Activated naive CD8-positive, alpha-beta T cell treated with anti-CD3 and anti-CD28 coated beads, Interleukin-2, amount 10 ng/mL, durations not matched to agents 7 days and 5 days (primary cell): ENCODE measurements around the gene RSBN1L. TPM values are rescaled to one million over a fixed set of nuclear protein-coding genes. Genes with fewer than 3 reads are reported as not detected.

Experiments
- ATAC-seq: fragments of 150-1000 bp; cut with Tn5 transposase; one replicate; pipeline ENCODE4 v1.10.0; 2021; ENCODE audit warnings: low read depth, moderate library complexity
- POLR2A ChIA-PET: fragments of 350-600 bp; sonication (Branson Sonifier 250); formaldehyde crosslinking; loops from one replicate; lab custom pipeline; 2021; ENCODE audit warnings: antibody characterized with exemption; lab: Charles Lee
- DNase-seq: peaks from one replicate; pipeline ENCODE4 v3.0.0; 2021
- H3K27ac Mint-ChIP-seq: one replicate; pipeline ENCODE4 v1.8.0; 2022; ENCODE audit warnings: mild to moderate bottlenecking, mixed read lengths
- H3K27me3 Mint-ChIP-seq: one replicate; pipeline ENCODE4 v1.8.0; 2022; ENCODE audit warnings: mild to moderate bottlenecking, moderate library complexity, mixed read lengths
- H3K36me3 Mint-ChIP-seq: one replicate; pipeline ENCODE4 v1.8.0; 2021; ENCODE audit warnings: mild to moderate bottlenecking, mixed read lengths
- H3K4me1 Mint-ChIP-seq: one replicate; pipeline ENCODE4 v1.8.0; 2021; ENCODE audit warnings: mixed read lengths
- H3K4me3 Mint-ChIP-seq: one replicate; pipeline ENCODE4 v1.8.0; 2022; ENCODE audit warnings: mild to moderate bottlenecking, moderate library complexity, mixed read lengths
- H3K9me3 Mint-ChIP-seq: one replicate; pipeline ENCODE4 v1.8.0; 2021; ENCODE audit warnings: mixed read lengths
- total RNA-seq, 2 experiments: library from RNA; stranded (reverse); gene quantifications; one replicate each; pipeline ENCODE4 v1.2.3, GENCODE V29; 2021

The RSBN1L gene
- total RNA-seq, 2 experiments from 2014 or later, result 28.1 to 30.2 TPM

DNA sequence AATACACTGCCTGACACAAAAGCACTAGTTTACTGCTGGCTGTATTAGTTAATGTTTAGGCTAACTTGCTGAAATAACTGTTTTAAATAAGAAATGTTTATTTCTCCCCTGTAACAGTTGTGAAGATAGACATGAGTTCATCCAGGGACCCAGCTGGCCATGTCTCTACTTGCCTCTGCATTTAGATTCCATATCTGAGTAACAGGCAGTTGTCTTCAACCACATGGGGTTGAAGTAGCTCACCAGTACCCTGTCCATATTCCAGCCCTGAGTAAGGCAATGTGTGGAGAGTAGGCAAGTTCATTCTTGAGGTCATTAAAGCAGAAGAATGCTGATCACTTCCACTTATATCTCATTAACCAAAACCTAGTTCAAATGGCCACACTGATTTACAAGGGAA is 31.1 kb upstream of the RSBN1L start:
- no peaks in the 10 kb centered on the region for H3K36me3 Mint-ChIP-seq
- ATAC-seq, result no peak
- no peak overlapping the region for H3K27ac Mint-ChIP-seq
- H3K4me1 Mint-ChIP-seq, result no peaks in the 10 kb centered on the region
- no peaks in the 10 kb centered on the region for H3K9me3 Mint-ChIP-seq
- H3K27me3 Mint-ChIP-seq, result no peaks in the 10 kb centered on the region
- DNase-seq, result no peak
- H3K4me3 Mint-ChIP-seq, result no peak overlapping the region
- POLR2A ChIA-PET, result no interaction called here

DNA sequence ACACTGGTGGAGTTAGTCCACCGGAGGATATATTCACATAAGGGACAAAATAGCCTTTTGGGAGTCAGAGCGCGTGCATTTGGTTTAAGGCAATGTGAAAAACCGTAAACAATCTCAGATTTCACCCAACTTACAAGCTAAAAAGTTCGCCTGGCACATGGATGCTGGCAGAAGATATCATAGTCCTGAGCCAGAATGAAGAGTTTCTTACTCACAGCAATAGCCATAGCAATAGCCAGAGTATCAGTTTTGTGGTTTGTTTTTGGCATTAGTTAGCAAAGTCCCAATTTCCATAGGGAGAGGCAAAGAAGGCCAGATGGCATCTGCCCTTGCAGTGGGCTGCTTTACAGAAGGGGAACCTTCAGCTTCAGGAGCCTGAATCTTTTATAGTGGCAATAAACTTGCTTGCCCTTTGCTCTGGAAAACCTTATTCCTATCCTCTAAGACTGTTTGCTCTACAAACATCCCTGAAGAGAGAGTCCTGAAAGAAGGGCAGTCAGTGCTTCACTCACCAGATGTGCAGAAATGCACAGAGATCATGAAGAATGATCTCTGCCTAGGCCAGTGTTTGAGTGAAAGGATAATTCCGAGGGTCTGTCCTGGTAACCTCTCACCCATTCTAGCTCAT is 28.7 kb upstream of the RSBN1L start:
- POLR2A ChIA-PET, result no interaction called here
- H3K4me1 Mint-ChIP-seq, result no peaks in the 10 kb centered on the region
- no peak overlapping the region for H3K4me3 Mint-ChIP-seq
- H3K27me3 Mint-ChIP-seq, result no peaks in the 10 kb centered on the region
- ATAC-seq (no peak), DNase-seq (no peak)
- H3K36me3 Mint-ChIP-seq, result no peaks in the 10 kb centered on the region
- H3K27ac Mint-ChIP-seq, result no peak overlapping the region
- no peaks in the 10 kb centered on the region for H3K9me3 Mint-ChIP-seq

DNA sequence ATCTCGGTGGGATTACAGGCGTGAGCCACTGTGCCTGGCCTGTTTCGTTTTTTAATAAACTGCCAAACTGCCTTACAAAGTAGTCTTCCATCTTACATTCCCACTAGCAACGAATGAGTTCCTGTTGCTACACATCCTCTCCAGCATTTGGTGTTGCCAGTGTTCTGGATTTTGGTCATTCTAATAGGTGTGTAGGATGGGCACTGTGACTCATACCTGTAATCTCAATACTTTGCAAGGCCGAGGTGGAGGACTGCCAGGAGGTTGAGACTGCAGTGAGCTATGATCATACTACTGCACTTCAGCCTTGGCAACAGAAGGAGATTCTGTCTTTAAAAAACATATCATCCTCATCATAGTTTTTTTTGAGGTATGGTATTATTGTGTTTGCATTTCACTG is 21.4 kb upstream of the RSBN1L start:
- H3K27ac Mint-ChIP-seq, result no peak overlapping the region
- H3K36me3 Mint-ChIP-seq, result peaks cover 2% of the 10 kb centered on the region
- H3K4me3 Mint-ChIP-seq, result no peak overlapping the region
- no peak for DNase-seq
- ATAC-seq, result no peak
- peaks cover 1% of the 10 kb centered on the region for H3K4me1 Mint-ChIP-seq
- no peaks in the 10 kb centered on the region for H3K27me3 Mint-ChIP-seq
- POLR2A ChIA-PET, result no interaction called here
- H3K9me3 Mint-ChIP-seq, result no peaks in the 10 kb centered on the region

DNA sequence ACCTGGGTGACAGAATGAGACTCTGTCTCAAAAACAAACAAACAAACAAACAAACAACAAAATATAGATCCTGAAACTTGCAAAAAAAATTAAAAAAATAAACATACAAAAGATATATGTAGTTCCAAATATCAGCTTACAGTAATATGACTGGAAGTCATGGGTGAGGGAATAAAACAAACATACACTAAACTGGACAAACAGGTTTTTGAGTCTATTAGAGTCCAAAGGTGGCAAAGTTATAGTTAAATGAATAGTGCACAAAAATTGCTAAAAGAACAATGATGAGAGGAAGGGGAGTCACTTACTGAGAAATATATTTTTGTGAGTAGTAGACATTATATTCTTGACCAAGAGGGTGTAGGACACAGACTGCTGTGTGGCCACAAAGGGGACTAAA is 16.7 kb upstream of the RSBN1L start:
- Mint-ChIP-seq H3K27me3 (no peaks in the 10 kb centered on the region), H3K27ac (no peak overlapping the region), H3K9me3 (no peaks in the 10 kb centered on the region), H3K4me1 (peaks cover 1% of the 10 kb centered on the region), H3K4me3 (no peak overlapping the region), H3K36me3 (peaks cover 20% of the 10 kb centered on the region)
- ATAC-seq (no peak), DNase-seq (no peak)
- POLR2A ChIA-PET, result interaction anchor here (0.6 kb wide), 1 partner anchor 193 kb away, joined by 3 read pairs; no protein-coding TSS in a partner anchor

DNA sequence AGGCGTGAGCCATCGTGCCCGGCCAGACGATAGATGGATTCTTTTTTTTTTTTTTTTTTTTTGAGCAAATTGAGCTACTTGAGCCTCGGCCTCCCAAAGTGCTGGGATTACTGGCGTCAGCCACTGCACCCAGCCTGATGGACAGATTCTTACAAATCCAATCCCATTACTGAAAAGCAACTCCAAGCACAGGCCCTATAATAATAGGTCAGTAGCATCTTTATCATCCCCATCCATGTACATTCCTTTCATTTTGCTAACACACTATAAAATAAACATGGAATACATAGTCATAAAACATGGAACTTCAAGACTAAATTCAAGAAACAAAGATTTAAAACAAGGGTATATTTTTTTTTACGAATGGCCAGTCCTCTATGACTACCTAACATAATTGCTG is 16.0 kb upstream of the RSBN1L start:
- H3K4me3 Mint-ChIP-seq, result no peak overlapping the region
- H3K4me1 Mint-ChIP-seq, result peaks cover 2% of the 10 kb centered on the region
- POLR2A ChIA-PET, result no interaction called here

DNA sequence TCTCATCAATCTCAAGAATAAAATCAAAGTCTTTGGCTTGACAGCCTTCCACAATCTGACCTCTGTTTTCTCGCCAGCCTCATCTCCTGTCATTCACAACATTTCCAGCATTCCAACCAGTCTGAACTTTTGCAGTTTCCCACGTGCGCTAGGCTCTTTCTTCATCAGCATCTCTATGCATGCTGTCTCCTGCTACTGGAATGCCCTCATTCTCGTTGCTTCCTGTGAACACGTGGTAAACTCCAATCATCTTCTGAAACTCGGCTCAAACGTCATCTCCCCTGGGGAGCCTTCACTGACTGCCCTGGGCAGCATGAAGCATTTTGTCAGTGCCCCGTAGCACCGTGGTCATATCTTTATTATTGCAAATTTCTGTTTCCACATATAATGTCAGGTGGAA is 12.2 kb upstream of the RSBN1L start:
- Mint-ChIP-seq H3K4me1 (peaks cover 21% of the 10 kb centered on the region), H3K36me3 (peaks cover 32% of the 10 kb centered on the region), H3K27ac (no peak overlapping the region), H3K4me3 (no peak overlapping the region), H3K27me3 (no peaks in the 10 kb centered on the region), H3K9me3 (peaks cover 2% of the 10 kb centered on the region)
- ATAC-seq (no peak), DNase-seq (no peak)
- POLR2A ChIA-PET, result no interaction called here

More for the DNA sequence above, 16.0 kb upstream of the RSBN1L start:
- no peaks in the 10 kb centered on the region for H3K27me3 Mint-ChIP-seq
- H3K9me3 Mint-ChIP-seq, result no peaks in the 10 kb centered on the region
- DNase-seq, result no peak
- peaks cover 23% of the 10 kb centered on the region for H3K36me3 Mint-ChIP-seq
- ATAC-seq, result no peak
- H3K27ac Mint-ChIP-seq, result no peak overlapping the region

DNA sequence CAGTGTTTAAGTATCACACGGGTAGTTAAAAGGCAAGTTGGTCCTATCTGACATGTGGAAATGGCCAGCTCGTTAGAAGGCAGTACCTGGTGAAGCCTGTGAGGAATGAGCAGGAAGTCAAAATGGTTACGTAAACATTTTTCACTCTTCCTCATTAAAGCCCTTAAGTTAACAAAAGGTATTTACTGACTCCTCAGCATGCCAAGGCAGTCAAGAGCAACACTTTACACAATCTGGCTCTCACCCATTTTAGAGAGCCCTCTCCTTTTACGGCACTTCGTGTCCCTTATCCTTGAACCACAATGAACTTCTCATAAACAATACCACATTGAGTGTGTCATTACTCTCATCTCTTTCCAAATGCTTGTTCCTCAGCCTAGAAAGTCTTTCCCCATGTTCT is 11.0 kb upstream of the RSBN1L start:
- Mint-ChIP-seq H3K9me3 (peaks cover 2% of the 10 kb centered on the region), H3K27ac (no peak overlapping the region), H3K4me1 (peaks cover 21% of the 10 kb centered on the region), H3K36me3 (peaks cover 31% of the 10 kb centered on the region), H3K27me3 (no peaks in the 10 kb centered on the region), H3K4me3 (no peak overlapping the region)
- DNase-seq (no peak), ATAC-seq (no peak)
- POLR2A ChIA-PET, result no interaction called here

DNA sequence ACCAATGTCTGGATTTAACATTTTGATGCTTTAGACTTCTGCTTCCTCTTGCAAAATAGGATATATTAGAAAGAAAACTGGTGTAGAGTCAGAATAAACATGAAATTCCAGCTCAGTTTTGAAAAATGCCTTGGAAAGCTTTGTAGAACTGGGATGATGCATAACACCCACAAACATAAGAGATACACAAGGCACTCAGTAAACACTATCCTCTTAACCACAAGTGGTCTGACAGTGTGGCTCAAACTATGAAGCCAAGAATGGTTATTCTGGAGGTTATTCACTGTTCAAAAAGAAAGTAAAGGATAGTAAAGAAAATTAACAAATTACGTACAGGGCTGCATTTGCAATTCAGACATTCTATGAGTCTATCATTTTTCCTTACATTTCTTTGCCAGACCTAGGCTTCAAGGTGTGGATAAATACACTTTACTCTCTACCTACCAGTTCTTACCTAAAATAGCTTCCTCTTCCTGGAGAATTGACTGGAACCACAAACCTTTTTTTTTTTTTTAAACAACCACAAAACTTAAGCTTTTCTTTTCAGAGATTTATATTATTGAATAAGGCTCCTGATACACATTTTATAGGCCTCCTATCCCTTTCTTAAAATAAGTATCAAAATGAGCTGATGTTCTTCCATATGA is 9.0 kb upstream of the RSBN1L start:
- Mint-ChIP-seq H3K4me1 (peaks cover 21% of the 10 kb centered on the region), H3K4me3 (peak overlapping the region; percentile 38), H3K27me3 (no peaks in the 10 kb centered on the region), H3K9me3 (peaks cover 2% of the 10 kb centered on the region), H3K36me3 (peaks cover 29% of the 10 kb centered on the region), H3K27ac (peak overlapping the region; percentile 84)
- peak; percentile 43 for ATAC-seq
- no peak for DNase-seq
- POLR2A ChIA-PET, result interaction anchor here (0.7 to 2.9 kb wide), 2 partner anchors 10 to 111 kb away, joined by 3 to 25 read pairs; partner anchors contain the start of genes PHTF2, RSBN1L and TMEM60

DNA sequence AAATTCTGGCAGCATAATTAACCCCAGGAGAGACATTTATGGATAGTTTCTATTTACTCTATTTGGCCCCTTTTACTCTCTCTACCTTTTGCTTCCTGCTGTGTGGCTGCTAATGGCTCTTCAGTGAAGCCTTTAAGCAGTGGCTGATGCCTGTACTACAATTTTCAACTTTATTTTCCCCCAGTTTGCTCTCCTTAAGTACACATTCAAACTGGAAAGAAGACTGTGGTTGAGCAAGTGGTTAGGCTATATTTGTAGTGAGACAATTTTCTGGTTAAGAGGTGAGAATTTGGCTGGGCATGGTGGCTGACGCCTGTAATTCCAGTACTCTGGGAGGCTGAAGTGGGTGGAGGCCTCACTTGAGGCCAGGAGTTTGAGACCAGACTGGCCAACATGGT is 8.5 kb upstream of the RSBN1L start:
- DNase-seq, result no peak
- POLR2A ChIA-PET, result interaction anchor here (0.7 to 2.9 kb wide), 2 partner anchors 9 to 111 kb away, joined by 3 to 25 read pairs; partner anchors contain the start of genes PHTF2, RSBN1L and TMEM60
- Mint-ChIP-seq H3K27ac (peak overlapping the region; percentile 84), H3K36me3 (peaks cover 28% of the 10 kb centered on the region), H3K9me3 (peaks cover 2% of the 10 kb centered on the region), H3K4me1 (peaks cover 24% of the 10 kb centered on the region), H3K27me3 (no peaks in the 10 kb centered on the region), H3K4me3 (peak overlapping the region; percentile 38)
- peak; percentile 82 for ATAC-seq

DNA sequence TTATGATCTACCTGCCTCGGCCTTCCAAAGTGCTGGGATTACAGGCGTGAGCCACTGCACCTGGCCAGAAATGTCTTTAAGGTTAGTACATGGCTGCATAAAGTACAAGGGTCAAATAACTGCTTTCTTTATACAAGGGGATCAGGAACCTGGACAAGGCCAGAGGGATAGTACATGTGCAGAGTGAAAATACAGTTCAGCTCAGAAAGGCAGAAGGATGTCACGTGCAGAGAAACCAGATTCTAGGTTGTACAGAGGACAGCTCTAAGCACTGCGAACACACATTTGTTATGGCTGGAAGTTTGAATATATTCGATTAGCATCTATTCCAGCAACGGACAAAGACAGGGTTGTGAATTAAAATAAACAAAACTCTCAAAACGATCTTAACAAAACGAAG is 6.0 kb upstream of the RSBN1L start:
- POLR2A ChIA-PET, result interaction anchor here (0.6 to 1.0 kb wide), 3 partner anchors 8 to 114 kb away, joined by 3 to 4 read pairs (median 3); no protein-coding TSS in a partner anchor

DNA sequence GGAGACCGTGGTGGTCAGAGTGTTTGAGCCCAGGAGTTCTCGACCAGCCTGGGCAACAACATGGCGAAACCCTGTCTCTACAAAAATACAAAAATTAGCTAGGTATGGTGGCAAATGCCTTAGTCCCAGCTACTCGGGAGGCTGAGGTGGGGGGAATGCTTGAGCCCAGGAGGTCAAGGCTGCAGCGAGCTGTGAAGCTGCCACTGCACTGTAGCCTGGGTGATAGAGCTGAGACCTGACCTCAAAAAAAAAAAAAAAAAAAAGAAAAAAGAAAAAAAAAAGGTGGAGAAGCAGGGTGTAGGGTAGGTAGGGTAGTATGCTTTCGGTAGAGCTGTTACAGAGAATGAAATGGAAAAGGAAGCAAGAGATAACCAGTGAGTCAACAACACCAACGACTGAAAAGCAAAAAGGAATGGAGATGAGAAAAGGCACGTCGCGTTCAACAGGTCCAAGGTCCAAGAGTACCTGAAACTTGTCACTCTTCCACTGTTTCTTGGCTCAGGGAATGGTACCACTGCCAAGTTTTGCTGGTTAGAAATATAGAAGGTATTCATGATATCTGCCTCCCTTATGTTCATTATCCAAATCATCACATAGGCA is 4.3 kb upstream of the RSBN1L start:
- Mint-ChIP-seq H3K4me3 (no peak overlapping the region), H3K27me3 (no peaks in the 10 kb centered on the region), H3K36me3 (peaks cover 22% of the 10 kb centered on the region), H3K27ac (no peak overlapping the region), H3K9me3 (peaks cover 2% of the 10 kb centered on the region), H3K4me1 (peaks cover 30% of the 10 kb centered on the region)
- DNase-seq (no peak), ATAC-seq (no peak)
- POLR2A ChIA-PET, result interaction anchor here (0.7 kb wide), 1 partner anchor 140 kb away, joined by 3 read pairs; no protein-coding TSS in a partner anchor

More for the DNA sequence above, 6.0 kb upstream of the RSBN1L start:
- no peak for ATAC-seq
- Mint-ChIP-seq H3K36me3 (peaks cover 23% of the 10 kb centered on the region), H3K27me3 (no peaks in the 10 kb centered on the region), H3K4me3 (no peak overlapping the region), H3K4me1 (peaks cover 34% of the 10 kb centered on the region), H3K27ac (no peak overlapping the region), H3K9me3 (peaks cover 2% of the 10 kb centered on the region)
- no peak for DNase-seq

DNA sequence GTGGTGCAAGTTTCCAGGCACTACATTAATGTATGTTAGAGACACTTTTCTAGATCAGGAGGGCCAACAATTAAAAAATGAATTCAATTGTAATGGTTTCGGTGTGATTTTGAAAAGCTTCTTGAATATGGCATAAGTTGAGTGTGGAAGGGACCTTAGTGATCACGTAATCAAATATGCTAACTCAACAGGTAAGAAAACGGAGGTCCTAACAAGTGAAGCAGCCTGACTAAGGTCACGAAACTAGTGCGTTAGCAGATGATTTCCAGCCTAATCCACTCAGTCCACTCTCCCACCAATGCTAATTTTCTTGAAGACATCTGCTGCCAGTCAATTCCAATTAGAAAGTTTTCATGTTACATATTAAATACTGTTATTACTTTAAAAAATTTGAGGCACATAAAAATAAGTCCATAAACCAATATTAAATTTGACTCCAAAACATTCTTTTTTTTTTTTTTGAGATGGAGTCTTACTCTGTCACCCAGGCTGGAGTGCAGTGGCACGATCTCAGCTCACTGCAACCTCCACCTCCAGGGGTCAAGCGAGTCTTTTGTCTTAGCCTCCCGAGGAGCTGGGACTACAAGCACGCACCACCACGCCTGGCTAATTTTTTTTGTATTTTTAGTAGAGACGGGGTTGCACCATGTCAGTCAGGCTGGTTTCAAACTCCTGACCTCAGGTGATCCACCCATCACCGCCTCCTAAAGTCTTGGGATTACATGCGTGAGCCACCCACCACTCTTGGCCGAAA is 2.3 kb upstream of the RSBN1L start:
- Mint-ChIP-seq H3K27me3 (no peaks in the 10 kb centered on the region), H3K9me3 (no peaks in the 10 kb centered on the region), H3K27ac (no peak overlapping the region), H3K4me3 (no peak overlapping the region), H3K4me1 (peaks cover 26% of the 10 kb centered on the region), H3K36me3 (peaks cover 16% of the 10 kb centered on the region)
- POLR2A ChIA-PET, result no interaction called here
- no peak for DNase-seq
- no peak for ATAC-seq
